ENCODE data around the gene ANGEL2. TPM values are rescaled to one million over a fixed set of nuclear protein-coding genes. Genes with fewer than 3 reads are reported as not detected.

The ANGEL2 gene
- total RNA-seq, 1 experiment from 2014 or later = 27.0 TPM

- 0 out of 2 replicates have a peak, but pooled peaks cover 7% of the 10 kb centered on the region for H3K4me1 ChIP-seq (ENCODE audit: insufficient read depth, low read length)
- POLR2A ChIA-PET (ENCODE audit: unreplicated experiment) = no interaction called here
These were observed 42.2 kb downstream of the ANGEL2 start for GRCh38 chr1:212973426-212973825.

GRCh38 chr1:212971312-212971711, 44.4 kb downstream of the ANGEL2 start:
- TF ChIP-seq, protein P1, sequence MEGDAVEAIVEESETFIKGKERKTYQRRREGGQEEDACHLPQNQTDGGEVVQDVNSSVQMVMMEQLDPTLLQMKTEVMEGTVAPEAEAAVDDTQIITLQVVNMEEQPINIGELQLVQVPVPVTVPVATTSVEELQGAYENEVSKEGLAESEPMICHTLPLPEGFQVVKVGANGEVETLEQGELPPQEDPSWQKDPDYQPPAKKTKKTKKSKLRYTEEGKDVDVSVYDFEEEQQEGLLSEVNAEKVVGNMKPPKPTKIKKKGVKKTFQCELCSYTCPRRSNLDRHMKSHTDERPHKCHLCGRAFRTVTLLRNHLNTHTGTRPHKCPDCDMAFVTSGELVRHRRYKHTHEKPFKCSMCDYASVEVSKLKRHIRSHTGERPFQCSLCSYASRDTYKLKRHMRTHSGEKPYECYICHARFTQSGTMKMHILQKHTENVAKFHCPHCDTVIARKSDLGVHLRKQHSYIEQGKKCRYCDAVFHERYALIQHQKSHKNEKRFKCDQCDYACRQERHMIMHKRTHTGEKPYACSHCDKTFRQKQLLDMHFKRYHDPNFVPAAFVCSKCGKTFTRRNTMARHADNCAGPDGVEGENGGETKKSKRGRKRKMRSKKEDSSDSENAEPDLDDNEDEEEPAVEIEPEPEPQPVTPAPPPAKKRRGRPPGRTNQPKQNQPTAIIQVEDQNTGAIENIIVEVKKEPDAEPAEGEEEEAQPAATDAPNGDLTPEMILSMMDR (conservative IDR thresholded peaks at IDR 0.05; ENCODE audit: low read depth, low read length) = no peak
- TF ChIP-seq EZH2 (IDR thresholded peaks at IDR 0.05; ENCODE audit: low read length, unreplicated experiment) = no peak
- no peak for TF ChIP-seq EZH2phosphoT487 (IDR thresholded peaks at IDR 0.05; ENCODE audit: borderline replicate concordance, low read length)
- Histone ChIP-seq H3K9ac (ENCODE audit: low read length) (no peak overlapping the region), H2AFZ (ENCODE audit: low read length) (no peak overlapping the region), H3K27ac (ENCODE audit: low read length) (no peak overlapping the region), H3K9me2 (replicated peaks; ENCODE audit: low read length) (no peaks in the 10 kb centered on the region), H3K4me3 (ENCODE audit: low read length) (no peak overlapping the region), H3K4me2 (ENCODE audit: low read length) (no peak overlapping the region), H3F3A (ENCODE audit: low read length, unreplicated experiment) (no peaks in the 10 kb centered on the region), H3K36me3 (ENCODE audit: low read depth, low read length) (no peaks in the 10 kb centered on the region), H4K20me1 (ENCODE audit: low read length) (no peaks in the 10 kb centered on the region), H3K79me2 (ENCODE audit: low read length) (no peaks in the 10 kb centered on the region), H3K9me3 (ENCODE audit: low read length) (no peaks in the 10 kb centered on the region), H3K27me3 (ENCODE audit: low read length) (no peaks in the 10 kb centered on the region), H3K4me1 (ENCODE audit: insufficient read depth, low read length) (0 out of 2 replicates have a peak, but pooled peaks cover 7% of the 10 kb centered on the region)
- CTCF ChIA-PET = no interaction called here
- intact Hi-C loops (cut with micrococcal nuclease) = no loop called here
- no peak for DNase-seq
- POLR2A ChIA-PET (ENCODE audit: unreplicated experiment) = no interaction called here
- no peak for ATAC-seq
- no TSS peak for BruUV-seq (replicated peaks)

More at GRCh38 chr1:212973426-212973825, 42.2 kb downstream of the ANGEL2 start:
- Histone ChIP-seq H3K36me3 (ENCODE audit: low read depth, low read length) (no peaks in the 10 kb centered on the region), H3K79me2 (ENCODE audit: low read length) (no peaks in the 10 kb centered on the region), H3K9me3 (ENCODE audit: low read length) (no peaks in the 10 kb centered on the region), H4K20me1 (ENCODE audit: low read length) (no peaks in the 10 kb centered on the region), H2AFZ (ENCODE audit: low read length) (no peak overlapping the region), H3K4me2 (ENCODE audit: low read length) (no peak overlapping the region), H3K9me2 (replicated peaks; ENCODE audit: low read length) (no peaks in the 10 kb centered on the region), H3K4me3 (ENCODE audit: low read length) (no peak overlapping the region), H3K27ac (ENCODE audit: low read length) (no peak overlapping the region), H3K27me3 (ENCODE audit: low read length) (no peaks in the 10 kb centered on the region), H3K9ac (ENCODE audit: low read length) (no peak overlapping the region), H3F3A (ENCODE audit: low read length, unreplicated experiment) (no peaks in the 10 kb centered on the region)
- no peak for DNase-seq
- no peak for ATAC-seq
- CTCF ChIA-PET = no interaction called here
- intact Hi-C loops (cut with micrococcal nuclease) = no loop called here
- BruUV-seq (replicated peaks) = no TSS peak
- TF ChIP-seq EZH2 (IDR thresholded peaks at IDR 0.05; ENCODE audit: low read length, unreplicated experiment) = no peak
- TF ChIP-seq, protein P1 (conservative IDR thresholded peaks at IDR 0.05; ENCODE audit: low read depth, low read length) = no peak

DNA sequence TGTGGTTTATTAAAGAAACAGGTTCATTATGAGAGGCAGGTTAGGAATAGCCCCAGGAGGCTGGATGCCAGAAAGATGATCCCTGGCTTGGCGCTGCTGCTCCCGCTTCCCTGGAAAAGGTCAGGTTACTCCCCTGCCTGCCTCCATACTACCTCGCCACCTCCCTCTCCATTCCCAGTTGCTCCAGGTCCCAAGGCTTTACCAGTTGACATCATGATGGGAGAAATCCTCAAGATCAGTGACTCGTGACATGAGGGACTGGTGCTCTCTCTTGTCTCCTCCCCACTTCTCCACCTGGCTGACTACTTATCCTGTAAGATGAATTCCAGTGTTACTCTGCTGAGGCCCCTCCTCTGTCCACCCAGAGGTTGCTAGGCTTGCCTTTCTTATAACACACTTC, 45.6 kb downstream of the ANGEL2 start:
- Histone ChIP-seq H3F3A (ENCODE audit: low read length, unreplicated experiment) (no peaks in the 10 kb centered on the region), H3K27ac (ENCODE audit: low read length) (no peak overlapping the region), H2AFZ (ENCODE audit: low read length) (no peak overlapping the region), H4K20me1 (ENCODE audit: low read length) (no peaks in the 10 kb centered on the region), H3K9me3 (ENCODE audit: low read length) (no peaks in the 10 kb centered on the region), H3K4me2 (ENCODE audit: low read length) (no peak overlapping the region), H3K9ac (ENCODE audit: low read length) (no peak overlapping the region), H3K4me3 (ENCODE audit: low read length) (no peak overlapping the region), H3K9me2 (replicated peaks; ENCODE audit: low read length) (no peaks in the 10 kb centered on the region), H3K27me3 (ENCODE audit: low read length) (no peaks in the 10 kb centered on the region), H3K79me2 (ENCODE audit: low read length) (no peaks in the 10 kb centered on the region), H3K36me3 (ENCODE audit: low read depth, low read length) (no peaks in the 10 kb centered on the region), H3K4me1 (ENCODE audit: insufficient read depth, low read length) (0 out of 2 replicates have a peak, but pooled peaks cover 7% of the 10 kb centered on the region)
- ChIA-PET CTCF (no interaction called here), POLR2A (ENCODE audit: unreplicated experiment) (no interaction called here)
- intact Hi-C loops (cut with micrococcal nuclease) = no loop called here
- ATAC-seq (no peak), DNase-seq (no peak)
- BruUV-seq (replicated peaks) = no TSS peak
- TF ChIP-seq EZH2 (IDR thresholded peaks at IDR 0.05; ENCODE audit: low read length, unreplicated experiment) (no peak), EZH2phosphoT487 (IDR thresholded peaks at IDR 0.05; ENCODE audit: borderline replicate concordance, low read length) (no peak)
- TF ChIP-seq, protein P1 (conservative IDR thresholded peaks at IDR 0.05; ENCODE audit: low read depth, low read length) = no peak
